Endothelial cell of hepatic sinusoid (primary cell): Measurements from ENCODE around the gene KANSL2.
"Not testable (repeated sequence)": the region's sequence is repeated elsewhere in the genome, so short reads cannot be mapped to it uniquely, and the experiment has no call there.

Source experiments
- in situ Hi-C: cut with HindIII; loops from 2 replicates; pipeline ENCODE4 v1.10.0; 2017; ENCODE audit warnings: low sequenced_read_pairs

Gene KANSL2, protein sequence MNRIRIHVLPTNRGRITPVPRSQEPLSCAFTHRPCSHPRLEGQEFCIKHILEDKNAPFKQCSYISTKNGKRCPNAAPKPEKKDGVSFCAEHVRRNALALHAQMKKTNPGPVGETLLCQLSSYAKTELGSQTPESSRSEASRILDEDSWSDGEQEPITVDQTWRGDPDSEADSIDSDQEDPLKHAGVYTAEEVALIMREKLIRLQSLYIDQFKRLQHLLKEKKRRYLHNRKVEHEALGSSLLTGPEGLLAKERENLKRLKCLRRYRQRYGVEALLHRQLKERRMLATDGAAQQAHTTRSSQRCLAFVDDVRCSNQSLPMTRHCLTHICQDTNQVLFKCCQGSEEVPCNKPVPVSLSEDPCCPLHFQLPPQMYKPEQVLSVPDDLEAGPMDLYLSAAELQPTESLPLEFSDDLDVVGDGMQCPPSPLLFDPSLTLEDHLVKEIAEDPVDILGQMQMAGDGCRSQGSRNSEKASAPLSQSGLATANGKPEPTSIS

DNA sequence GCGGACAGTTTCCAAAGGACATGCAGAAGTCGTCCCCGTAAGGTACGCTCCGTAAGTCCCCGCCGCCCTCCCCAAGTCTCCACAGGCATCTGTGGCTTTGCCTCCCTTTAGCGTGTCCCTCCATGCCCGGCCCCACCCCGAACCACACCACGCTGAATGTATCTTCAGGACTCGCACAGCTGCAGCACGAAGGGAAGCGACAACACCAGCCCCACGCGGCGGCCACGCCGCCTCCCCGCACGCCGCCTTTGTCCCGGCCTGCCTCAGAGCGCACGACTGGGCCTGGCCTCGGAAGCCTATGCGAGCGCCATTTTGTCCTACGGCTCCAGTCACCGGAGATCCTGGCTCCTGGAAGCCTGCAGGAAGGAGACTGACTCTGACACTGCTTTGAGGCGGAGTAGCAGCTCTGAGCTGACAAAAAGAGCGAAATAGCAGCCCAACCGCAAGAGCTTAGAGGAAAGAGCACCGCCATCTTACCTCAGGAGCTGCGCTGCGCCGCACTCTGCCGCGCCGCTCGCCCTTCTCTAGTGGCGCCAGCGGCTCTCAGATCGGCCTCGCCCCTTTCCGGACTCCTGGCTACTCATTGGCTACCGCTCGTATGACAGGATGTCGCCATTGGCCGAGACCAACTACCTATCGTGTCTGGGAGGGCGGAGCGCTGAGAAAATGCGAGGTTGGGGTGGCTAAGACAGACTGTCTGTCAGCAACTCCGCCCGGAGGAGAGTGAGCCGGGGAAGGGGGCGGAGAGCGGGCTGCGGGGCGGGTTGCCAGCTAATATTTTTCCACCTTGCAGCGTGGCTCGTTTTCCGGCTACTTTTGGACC, at the start of gene KANSL2:
KANSL2 (minus strand) TSS at position 529 of the 823 bp plus-strand sequence. CDS start 606 bp downstream, outside the sequence.
- in situ Hi-C loops = no loop called here

DNA sequence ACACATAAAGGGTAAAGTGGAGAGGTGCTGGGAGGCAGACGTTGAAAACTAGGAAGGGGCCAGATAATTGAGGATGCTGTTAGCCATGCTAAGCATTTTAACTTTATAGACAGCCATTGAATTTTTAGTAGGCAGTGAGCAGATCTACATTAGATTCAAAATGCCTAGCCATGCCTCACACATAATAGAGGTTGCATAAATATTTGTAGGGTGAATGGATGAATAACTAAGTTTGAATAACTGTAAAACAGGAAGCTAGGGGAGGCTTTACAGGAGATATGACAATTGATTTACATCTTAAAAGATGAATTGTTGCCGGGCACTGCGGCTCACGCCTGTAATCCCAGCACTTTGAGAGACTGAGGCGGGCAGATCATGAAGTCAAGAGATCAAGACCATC, 46.8 kb upstream of the KANSL2 start:
- in situ Hi-C loops = loop anchor here (5.0 kb wide), 1 partner anchor 63 kb away; no protein-coding TSS in a partner anchor

DNA sequence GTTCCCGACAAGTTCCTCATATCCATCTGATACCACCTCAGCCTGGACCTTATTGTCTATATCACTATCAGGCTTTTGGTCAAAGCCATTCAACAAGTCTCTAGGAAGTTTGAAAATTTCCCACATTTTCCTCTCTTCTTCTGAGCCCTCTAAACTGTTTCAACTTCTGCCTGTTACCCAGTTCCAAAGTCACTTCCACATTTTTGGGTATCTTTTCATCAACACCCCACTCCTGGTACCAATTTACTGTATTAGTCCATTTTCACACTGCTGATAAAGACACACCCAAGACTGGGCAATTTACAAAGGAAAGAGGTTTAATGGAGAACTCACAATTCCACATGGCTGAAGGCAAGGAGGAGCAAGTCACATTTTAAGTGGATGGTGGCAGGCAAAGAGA, 38.7 kb upstream of the KANSL2 start:
- in situ Hi-C loops = not testable (repeated sequence)

DNA sequence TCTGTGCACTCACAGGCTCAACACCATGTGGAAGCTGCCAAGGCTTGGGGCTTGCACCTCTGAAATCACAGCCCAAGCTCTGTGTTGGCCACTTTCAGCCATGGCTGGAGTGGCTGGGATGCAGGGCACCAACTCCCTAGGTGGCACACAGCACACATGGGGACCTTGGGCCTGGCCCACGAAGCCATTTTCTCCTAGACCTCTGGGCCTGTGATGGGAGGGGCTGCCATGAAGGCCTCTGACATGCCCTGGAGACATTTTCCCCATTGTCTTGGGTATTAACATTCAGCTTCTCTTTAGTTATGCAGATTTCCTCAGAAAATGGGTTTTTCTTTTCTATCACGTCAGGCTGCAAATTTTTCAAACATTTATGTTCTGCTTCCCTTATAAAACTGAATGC, 38.1 kb upstream of the KANSL2 start:
- in situ Hi-C loops = not testable (repeated sequence)

DNA sequence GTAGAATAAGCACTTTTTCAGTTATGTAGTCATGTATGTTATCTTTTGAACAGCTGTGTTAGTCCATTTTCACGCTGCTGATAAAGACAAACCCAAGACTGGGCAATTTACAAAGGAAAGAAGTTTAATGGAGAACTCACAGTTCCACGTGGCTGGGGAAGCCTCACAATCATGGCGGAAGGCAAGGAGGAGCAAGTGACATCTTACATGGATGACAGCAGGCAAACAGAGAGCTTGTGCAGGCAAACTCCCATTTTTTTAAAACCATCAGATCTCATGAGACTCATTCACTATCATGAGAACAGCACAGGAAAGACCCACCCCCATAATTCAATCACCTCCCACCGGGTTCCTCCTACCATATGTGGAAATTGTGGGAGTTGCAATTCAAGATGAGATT, 37.0 kb upstream of the KANSL2 start:
- in situ Hi-C loops = not testable (repeated sequence)

DNA sequence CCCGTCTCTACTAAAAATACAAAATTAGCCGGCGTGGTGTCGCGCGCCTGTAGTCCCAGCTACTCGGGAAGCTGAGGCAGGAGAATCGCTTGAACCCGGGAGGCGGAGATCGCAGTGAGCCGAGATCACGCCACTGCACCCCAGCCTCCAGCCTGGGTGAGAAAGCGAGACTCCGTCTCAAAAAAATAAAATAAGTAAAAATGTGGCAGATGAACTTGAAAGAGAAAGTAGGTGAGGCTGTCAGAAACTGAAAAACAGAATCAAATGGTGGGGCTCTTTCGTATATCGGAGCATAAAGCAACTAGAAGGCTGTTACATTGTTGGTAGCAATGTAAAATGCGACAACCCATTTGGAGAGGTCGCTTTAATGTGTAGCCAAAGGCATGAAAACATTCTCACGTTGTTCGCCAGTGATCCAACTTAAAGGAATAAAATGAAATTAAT, 35.2 kb upstream of the KANSL2 start:
- in situ Hi-C loops = no loop called here

DNA sequence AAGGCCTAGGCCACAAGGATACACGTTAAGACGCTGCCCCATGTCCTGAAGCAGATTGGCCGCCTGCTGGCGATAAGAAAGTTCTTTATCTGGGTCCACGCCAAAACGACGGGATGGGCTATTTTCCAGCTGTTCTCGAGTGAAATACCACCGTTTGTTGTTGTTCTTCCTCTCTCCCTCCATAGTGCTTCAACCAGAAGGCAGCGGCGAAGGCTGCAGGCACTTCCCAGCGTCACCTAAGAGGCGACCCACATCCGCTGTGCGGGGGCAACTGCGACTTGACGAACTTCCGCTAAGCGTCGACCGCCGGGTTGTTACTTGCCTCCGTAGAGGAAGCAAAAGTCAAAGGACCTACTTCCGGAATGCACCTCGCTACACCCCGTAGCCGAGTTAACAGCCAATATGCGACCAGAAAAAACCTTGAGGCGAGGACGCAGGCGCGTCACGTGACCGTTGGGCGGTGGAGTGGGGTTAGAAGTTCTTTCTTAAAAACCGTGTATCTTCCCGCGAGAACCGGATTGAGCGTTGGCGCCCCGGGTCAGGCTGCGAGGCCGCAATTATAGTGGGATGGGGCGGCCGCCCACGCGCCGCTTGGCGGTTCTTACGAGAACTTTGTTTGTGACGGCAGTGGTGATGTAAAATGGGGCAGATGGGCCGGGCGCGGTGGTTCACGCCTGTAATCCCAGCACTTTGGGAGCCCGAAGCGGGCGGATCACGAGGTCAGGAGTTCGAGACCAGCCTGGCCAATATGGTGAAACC, 34.6 kb upstream of the KANSL2 start, which contains the start of gene CCNT1:
CCNT1 (minus strand) TSS at position 215 of the 759 bp plus-strand sequence; CDS start at position 183, 32 bp downstream.
- in situ Hi-C loops = no loop called here

DNA sequence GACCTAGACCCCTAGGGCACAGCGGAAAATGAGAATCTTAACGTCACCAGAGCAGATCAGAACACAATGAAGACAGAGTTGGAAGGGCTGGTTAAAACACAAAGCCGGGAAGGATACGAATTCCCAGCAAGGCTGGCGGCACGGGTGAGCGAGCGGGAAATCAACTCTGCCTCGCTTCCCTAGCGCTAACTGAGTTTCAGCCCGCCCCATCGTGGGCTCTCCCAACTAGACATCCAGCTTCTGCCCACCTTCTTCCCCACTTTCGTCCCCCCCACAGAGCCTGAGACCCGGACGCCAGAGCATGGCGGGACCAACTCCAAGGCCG, 34.1 kb upstream of the KANSL2 start:
- in situ Hi-C loops = no loop called here

DNA sequence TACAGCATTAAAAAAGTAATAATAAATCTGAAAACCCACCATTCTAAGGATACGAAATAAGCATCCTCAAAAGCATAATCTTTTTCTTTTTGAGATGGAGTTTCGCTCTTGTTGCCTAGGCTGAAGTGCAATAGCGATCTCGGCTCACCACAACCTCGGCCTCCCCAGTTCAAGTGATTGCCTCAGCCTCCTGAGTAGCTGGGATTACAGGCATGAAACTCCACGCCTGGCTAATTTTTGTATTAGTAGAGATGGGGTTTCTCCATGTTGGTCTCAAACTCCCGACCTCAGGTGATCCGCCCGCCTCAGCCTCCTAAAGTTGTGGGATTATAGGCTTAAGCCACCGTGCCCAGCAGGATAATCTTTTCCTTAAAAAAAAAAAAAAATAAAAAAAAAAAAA, 30.2 kb upstream of the KANSL2 start:
- in situ Hi-C loops = no loop called here

DNA sequence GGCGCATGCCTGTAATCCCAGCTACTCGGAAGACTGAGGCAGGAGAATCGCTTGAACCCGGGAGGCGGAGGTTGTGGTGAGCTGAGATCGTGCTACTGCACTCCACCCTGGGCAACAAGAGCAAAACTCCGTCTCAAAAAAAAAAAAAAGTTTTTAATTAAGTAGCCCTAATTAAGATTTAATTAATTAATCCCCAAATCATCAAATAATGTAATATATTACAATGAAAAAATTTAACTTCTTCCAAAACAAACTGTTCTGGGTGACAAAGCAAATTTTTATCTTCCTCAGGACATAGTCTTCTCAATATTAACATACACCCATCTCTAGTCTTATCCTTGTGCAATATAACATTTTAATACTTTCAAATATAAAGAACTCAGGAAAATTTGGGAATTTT, 16.8 kb upstream of the KANSL2 start:
- in situ Hi-C loops = not testable (repeated sequence)

DNA sequence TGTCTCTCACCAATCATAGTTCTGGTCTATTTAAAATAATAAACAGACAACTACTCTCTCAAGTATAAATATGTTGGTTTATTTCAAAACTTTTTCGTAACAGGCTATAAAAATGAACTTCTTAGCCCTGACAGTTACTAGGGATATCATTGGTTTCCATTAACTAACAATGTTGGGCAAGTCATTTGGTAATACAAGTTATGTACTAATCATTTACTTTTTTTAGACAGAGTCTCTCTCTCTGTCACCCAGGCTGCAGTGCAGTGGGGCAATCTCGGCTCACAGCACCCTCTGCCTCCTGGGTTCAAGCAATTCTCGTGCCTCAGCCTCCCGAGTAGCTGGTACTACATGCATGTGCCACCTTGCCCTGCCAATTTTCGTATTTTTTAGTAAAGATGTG, 14.6 kb upstream of the KANSL2 start:
- in situ Hi-C loops = no loop called here

DNA sequence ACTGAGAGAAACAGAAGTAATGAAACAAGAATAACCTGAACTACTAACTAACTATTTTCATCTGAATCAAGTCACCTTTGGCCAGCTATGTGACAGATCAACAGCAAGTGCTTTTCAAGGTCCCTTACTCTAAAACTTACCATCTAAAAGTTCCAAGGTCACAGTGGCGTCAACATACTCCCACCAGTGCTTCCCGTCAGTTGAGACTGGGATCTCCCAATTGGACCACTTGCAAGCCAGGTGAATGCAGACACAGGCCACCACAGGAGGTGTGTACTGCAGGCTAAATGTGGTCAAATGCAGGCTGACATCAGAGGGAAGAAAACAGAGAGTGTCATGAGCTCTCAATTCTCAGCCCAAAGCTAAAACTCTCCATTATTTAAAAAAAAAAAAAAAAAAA, 13.8 kb upstream of the KANSL2 start:
- in situ Hi-C loops = no loop called here

DNA sequence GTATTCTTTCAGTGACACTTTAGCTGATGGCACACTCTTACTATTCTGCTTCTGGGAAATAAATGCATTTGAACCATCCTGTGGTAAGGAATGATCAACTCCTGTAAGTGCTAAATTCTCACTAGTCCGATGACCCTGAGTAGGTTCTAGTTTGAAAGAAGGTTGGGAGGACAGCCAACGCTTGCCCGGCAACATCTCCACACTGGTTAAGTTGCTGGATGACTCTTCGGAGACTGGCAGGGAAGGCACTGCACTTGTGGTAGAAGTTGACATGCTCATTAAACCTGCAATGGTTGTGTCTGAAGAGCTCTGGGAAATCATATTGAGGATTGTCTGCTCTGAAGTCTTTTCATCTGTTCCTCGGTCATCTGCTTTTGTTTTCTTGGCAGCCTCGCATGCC, 12.0 kb upstream of the KANSL2 start:
- in situ Hi-C loops = no loop called here

DNA sequence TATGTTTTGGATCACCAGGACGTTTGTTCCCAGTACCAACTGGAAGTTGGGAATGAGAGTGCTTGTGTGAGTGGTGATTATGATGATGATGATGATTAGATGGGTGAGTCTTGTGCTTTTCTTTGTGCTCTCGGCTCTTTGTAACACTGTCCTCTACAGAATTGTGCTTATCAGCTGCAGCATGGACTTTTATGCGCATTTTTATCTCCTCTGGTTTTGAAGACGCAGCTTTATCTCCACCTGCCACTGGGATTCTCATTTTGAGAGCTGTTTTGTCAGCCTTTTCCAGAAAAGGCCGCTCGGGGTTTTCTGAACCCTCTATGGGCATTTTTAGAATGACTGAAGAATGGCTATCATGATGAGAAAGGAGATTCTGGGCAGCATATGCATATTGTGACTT, 11.5 kb upstream of the KANSL2 start:
- in situ Hi-C loops = no loop called here

DNA sequence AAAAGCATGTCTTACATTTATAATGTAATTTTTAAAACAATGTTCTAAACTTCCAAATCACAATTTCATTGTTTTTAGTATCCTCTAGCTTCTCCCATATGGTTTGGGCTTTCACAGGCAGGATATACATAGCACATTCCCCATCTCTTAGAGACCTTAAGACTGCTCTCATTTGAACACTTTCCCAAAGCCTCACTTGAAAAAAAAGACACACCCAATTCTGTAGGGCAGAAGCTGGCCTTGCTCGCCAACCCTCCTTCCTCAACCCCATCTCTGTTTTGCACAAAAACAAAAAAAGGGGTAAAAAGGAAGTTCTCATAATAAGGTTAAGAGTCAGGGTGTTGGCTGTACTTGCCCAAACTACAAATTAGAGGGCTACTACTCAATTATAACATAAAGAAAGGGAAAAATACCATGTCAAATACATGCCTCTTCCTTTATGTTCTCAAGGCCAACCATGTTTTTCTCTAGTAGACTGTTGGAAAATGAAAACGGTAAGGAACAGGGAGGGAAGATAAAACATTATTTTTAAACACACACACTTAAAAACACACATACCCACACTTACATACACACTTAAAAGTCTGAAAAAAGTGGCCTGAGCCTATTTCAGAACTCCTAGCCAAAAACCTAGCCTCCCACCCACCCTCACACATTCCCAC, 9.9 kb upstream of the KANSL2 start:
- in situ Hi-C loops = no loop called here

DNA sequence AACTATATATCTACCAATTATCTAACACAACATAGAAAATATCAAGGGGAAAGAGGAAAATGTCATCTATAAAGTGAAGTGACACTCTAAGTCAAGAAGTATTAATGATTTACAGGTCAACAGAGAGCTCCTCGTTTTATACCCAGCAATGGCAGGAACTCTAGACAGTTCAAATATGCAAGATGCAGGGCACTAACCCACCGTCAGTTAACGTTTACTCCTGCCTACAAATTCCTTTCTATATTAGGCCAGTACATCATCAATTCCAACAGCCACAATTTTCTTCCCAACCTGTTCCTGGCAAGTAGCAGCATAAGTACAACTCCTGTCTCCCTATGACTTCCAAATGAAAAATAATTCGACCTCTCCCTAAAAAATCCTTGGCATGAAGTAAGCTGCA, 9.0 kb upstream of the KANSL2 start:
- in situ Hi-C loops = no loop called here

DNA sequence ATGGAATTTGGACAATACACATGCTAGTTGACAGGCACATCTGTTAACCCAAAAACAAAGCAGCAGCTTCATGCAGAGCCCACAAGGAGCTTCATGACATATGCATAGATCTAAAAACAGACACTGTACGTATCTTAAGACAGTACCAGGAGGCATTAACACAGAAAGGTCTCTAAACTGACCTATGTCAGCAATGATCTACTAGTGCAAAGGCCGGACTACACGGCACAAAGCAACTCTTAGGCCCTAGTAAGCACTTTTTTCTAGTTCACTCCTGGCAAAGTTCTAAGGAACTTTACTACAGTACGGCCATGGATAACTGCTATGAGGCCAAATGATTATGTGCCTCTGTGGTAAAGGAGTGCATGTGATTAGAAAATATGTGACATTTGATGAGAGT, 8.4 kb upstream of the KANSL2 start:
- in situ Hi-C loops = no loop called here

DNA sequence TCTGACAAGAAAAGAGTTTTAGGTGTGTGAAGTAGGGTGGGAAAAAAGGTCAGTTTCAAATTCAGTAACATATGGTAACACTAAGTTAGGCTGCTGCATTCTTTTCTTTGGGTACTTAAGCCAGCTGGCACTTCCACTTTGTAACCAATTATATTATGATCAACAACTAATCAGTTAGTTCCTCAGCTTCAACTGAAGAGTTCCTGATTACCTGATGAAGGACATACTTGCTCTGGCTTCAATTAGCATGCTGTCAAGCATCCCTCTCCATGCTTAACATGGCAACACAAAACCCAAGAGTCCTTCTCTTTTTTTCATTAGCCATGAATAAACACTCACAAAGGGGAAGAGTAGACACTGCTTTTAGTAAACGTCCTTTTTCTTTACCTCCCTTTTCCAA, 6.8 kb upstream of the KANSL2 start:
- in situ Hi-C loops = no loop called here

DNA sequence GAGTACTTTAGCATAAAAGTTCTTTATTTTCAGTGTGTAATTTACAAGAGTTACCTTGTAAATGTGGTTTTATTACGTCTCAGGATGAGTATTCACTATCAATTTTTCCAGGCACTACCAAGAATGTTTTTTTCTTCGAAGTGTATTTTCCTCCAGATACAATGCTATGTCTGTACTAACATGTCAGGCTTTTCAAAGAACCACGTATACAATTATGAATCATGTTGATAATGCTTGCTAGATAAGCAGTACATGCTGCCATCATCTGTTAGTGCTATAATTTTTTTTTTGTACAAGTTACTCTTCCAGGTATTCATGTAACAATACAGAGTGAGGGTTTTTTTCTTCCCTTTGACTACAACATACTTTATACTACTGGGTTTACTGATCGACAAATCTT, 5.6 kb upstream of the KANSL2 start:
- in situ Hi-C loops = no loop called here

DNA sequence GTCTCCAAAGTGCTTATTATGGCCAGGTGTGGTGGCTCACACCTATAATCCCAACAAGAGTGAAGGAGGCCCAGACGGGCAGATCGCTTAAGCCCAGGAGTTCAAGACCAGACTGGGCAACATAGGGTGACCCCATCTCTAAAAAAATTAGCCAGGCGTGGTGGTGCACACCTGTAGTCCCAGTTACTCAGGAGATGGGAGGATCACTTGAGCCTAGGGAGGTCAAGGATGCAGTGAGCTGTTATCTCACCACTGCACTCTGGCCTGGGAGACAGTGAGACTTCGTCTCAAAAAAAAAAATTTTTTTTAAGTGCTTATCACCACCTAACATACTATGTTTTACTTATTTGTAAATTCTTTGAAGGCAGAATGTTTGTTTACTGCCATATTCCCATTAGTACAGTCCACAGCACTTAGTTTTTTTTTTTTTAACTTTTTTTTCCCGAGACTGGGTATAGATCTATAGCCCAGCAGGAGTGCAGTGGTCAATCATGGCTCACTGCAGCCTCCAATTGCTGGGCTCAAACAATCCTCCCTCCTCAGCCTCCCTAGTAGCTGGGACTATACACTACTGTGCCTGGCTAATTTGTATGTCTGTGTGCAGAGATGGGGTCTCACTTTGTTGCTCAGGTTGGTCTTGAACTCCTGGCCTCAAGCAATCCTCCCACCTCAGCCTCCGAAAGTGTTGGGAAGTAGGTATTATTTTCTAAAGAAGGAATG, 4.7 kb upstream of the KANSL2 start:
- in situ Hi-C loops = no loop called here
